Duodenal mucosa (tissue), 2 donors: Measurements from ENCODE around the gene ETFDH.
"Not testable (repeated sequence)": the region's sequence is repeated elsewhere in the genome, so short reads cannot be mapped to it uniquely, and the experiment has no call there.

Experiments
- H3K27ac ChIP-seq: one replicate; pipeline ENCODE4 v1.7.0; 2013; ENCODE audit warnings: low read depth, low read length
- H3K27me3 ChIP-seq, 2 donors: one replicate each; pipeline ENCODE4 v1.7.0; 2013; ENCODE audit warnings: low read length in 2 of 2, control low read depth in 1 of 2; ENCODE audit not compliant: insufficient read depth in 2 of 2, control insufficient read depth in 1 of 2
- H3K36me3 ChIP-seq, 2 donors: one replicate each; pipeline ENCODE4 v1.7.0; 2013; ENCODE audit warnings: low read length in 2 of 2, control low read depth in 1 of 2; ENCODE audit not compliant: insufficient read depth in 2 of 2, control insufficient read depth in 1 of 2
- H3K4me1 ChIP-seq, 2 donors: one replicate each; pipeline ENCODE4 v1.7.0; 2013; ENCODE audit warnings: low read length in 2 of 2, control low read depth in 1 of 2; ENCODE audit not compliant: insufficient read depth in 2 of 2, control insufficient read depth in 1 of 2
- H3K4me3 ChIP-seq, 2 donors: one replicate each; pipeline ENCODE4 v1.7.0; 2013; ENCODE audit warnings: low read length in 2 of 2, low read depth in 1 of 2
- H3K9ac ChIP-seq, 2 donors: one replicate each; pipeline ENCODE4 v1.7.0; 2013; ENCODE audit warnings: low read length in 2 of 2, low read depth in 1 of 2
- H3K9me3 ChIP-seq, 2 donors: one replicate each; pipeline ENCODE4 v1.7.0; 2013; ENCODE audit warnings: low read length in 2 of 2, control low read depth in 1 of 2; ENCODE audit not compliant: control insufficient read depth in 1 of 2

Gene ETFDH

DNA sequence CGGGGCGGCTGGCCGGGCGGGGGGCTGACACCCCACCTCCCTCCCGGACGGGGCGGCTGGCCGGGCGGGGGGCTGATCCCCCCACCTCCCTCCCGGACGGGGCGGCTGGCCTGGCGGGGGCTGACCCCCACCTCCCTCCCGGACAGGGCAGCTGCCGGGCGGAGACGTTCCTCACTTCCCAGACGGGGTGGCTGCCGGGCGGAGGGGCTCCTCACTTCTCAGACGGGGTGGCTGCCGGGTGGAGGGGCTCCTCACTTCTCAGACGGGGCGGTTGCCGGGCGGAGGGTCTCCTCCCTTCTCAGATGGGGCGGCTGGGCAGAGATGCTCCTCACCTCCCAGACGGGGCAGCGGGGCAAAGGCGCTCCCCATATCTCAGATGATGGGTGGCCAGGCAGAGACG is 74.4 kb downstream of the ETFDH start:
- not testable (repeated sequence) for H3K9me3 ChIP-seq, H3K9ac ChIP-seq

DNA sequence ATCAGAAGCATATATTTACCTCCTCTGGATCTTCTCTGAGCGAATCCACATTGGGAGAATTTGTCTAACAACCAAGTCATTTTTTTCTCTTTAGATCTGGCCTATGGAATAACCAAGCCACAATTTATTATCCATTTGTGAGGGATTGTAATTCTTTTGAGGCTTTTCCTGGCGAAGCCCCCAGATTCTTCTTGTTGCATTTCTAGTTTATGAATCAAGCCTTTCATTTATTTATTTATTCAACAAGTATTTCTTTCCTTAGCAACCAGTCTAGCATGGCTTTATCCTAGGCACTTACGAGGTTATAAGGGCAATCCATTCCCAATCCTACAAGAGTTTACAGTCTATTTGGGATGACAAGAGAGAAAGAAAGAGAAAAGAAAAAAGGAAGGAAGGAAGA is 78.3 kb downstream of the ETFDH start:
- no peaks in the 10 kb centered on the region for H3K9me3 ChIP-seq
- H3K27ac ChIP-seq, result no peak overlapping the region
- no peak overlapping the region for H3K9ac ChIP-seq
- no peaks in the 10 kb centered on the region for H3K36me3 ChIP-seq
- H3K27me3 ChIP-seq, result no peaks in the 10 kb centered on the region
- no peak overlapping the region for H3K4me3 ChIP-seq
- H3K4me1 ChIP-seq, result no peaks in the 10 kb centered on the region

More for the DNA sequence above, 74.4 kb downstream of the ETFDH start:
- not testable (repeated sequence) for H3K27me3 ChIP-seq, H3K4me1 ChIP-seq, H3K27ac ChIP-seq, H3K36me3 ChIP-seq, H3K4me3 ChIP-seq

DNA sequence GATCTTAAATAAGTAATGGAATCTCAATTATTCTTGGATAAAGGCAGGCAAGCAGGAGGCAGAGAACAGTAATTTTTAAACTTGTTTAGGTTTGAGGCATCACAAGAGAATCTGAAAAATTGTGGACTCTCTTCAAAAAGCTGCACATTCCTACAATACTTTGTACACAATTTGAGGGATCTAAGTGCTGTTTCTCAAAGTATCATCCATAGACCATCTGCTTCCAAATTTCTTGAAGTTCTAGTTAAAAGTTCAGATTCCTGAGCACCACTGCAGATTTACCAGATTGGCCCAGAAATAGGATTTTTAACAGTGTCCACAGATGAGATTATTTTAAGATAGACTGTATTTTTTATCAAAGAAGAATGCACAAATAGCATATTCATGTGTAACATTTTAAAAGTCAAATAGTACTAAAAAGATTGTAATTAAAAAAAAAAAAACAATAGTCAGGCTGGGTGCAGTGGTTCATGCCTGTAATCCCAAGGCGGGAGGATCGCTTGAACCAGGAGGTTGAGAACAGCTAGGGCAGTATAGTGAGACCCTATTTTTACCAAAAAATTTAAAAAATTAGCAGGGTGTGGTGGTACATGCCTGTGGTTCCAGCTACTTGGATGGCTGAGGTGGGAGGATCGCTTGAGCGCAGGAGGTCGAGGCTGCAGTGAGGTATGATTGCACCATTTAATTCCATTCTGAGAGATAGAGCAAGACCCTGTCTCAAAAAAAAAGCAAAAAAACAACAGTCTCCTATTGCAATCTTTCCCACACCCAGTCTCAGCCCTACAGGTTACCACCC is 82.5 kb downstream of the ETFDH start:
- H3K36me3 ChIP-seq, result no peaks in the 10 kb centered on the region
- H3K9ac ChIP-seq, result no peak overlapping the region
- H3K9me3 ChIP-seq, result no peaks in the 10 kb centered on the region
- no peaks in the 10 kb centered on the region for H3K4me1 ChIP-seq
- H3K4me3 ChIP-seq, result no peak overlapping the region
- no peaks in the 10 kb centered on the region for H3K27me3 ChIP-seq
- H3K27ac ChIP-seq, result no peak overlapping the region

DNA sequence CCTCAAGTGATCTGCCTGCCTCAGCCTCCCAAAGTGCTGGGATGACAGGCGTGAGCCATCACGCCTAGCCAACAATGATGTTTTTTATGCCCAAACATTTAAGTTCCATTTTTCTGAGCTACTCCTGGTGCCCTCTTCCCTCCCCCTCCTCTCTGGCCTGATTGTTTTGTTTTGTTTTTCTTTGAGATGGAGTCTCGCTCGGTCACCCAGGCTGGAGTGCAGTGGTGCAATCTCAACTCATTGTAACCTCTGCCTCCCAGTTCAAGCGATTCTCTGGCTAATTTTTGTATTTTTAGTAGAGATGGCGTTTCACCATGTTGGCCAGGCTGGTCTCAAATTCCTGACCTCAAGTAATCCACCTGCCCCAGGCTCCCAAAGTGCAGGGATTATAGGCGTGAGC is 83.7 kb downstream of the ETFDH start:
- not testable (repeated sequence) for H3K27ac ChIP-seq, H3K9ac ChIP-seq, H3K9me3 ChIP-seq, H3K4me1 ChIP-seq, H3K27me3 ChIP-seq, H3K36me3 ChIP-seq, H3K4me3 ChIP-seq

DNA sequence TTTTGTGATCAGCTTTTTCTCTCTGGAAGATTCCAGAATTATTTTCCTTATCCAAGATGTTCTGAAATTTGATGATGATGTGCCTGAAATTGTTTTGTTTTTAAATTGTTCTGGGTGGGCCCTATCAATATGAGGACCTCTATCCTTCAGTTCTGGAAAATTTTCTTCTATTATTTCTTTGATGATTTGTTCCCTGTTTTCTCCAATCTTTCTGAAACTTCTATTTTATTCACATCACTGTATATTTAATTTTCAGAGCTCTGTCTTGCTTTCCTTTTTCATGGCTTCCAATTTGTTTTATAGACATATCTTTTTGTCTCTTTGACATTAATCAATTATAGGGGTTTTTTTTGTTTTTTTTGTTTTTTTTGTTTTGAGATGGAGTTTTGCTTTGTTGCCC is 84.5 kb downstream of the ETFDH start:
- Histone ChIP-seq H3K4me3 (no peak overlapping the region), H3K27ac (no peak overlapping the region), H3K36me3 (no peaks in the 10 kb centered on the region), H3K27me3 (no peaks in the 10 kb centered on the region), H3K9ac (no peak overlapping the region), H3K4me1 (no peaks in the 10 kb centered on the region), H3K9me3 (no peaks in the 10 kb centered on the region)

DNA sequence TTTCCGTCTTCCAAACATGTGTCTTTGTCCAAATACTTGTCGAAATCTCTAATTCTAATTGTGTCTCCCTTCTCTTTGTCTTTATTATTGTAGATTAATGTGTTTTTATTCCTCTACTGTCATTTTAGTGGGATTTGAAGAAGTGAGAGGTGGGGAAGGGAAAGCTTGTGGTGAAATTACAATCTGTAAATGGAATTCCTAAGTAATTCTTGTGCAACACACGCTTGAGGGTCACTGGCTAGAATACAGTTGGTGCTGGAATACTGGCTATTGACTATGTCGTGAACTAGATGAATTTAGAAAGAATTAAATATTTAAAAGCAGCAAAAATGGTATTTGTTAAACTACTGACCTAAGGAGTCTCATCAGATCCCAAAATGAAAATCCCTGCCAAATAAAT is 86.0 kb downstream of the ETFDH start:
- H3K27ac ChIP-seq, result no peak overlapping the region
- no peaks in the 10 kb centered on the region for H3K36me3 ChIP-seq
- H3K9ac ChIP-seq, result no peak overlapping the region
- no peaks in the 10 kb centered on the region for H3K27me3 ChIP-seq
- H3K9me3 ChIP-seq, result no peaks in the 10 kb centered on the region
- no peaks in the 10 kb centered on the region for H3K4me1 ChIP-seq
- H3K4me3 ChIP-seq, result no peak overlapping the region

DNA sequence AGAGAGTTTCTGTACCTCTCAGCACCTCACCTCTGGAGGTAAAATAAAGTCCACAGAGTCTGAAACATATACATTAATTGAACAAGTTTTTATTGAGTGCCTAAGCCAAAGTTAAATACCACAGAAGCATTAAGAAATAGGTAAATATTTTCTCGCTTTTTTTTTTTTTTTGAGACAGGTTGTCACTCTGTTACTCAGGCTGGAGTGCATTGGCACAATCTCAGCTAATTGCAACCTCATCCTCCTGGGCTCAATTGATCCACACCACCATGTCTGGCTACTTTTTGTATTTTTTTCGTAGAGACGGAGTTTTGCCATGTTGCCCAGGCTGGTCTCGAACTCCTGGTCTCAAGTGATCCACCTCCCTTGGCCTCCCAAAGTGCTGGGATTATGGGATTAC is 86.6 kb downstream of the ETFDH start:
- no peaks in the 10 kb centered on the region for H3K27me3 ChIP-seq
- no peak overlapping the region for H3K4me3 ChIP-seq

More for the DNA sequence above, 86.6 kb downstream of the ETFDH start:
- Histone ChIP-seq H3K9me3 (no peaks in the 10 kb centered on the region), H3K27ac (no peak overlapping the region), H3K9ac (no peak overlapping the region), H3K4me1 (no peaks in the 10 kb centered on the region), H3K36me3 (no peaks in the 10 kb centered on the region)
